HG03432 (cell line): ENCODE results near the gene IMPG1.

Experiments
- ATAC-seq: cut with Tn5 transposase; IDR thresholded peaks from one replicate; pipeline ENCODE4 v1.9.1; 2021; ENCODE audit warnings: mild to moderate bottlenecking, moderate library complexity; ENCODE audit not compliant: unreplicated experiment

Gene IMPG1

GRCh38 chr6:76072562-76072961 is at the start of gene IMPG1:
TSS of gene IMPG1 (minus strand) at chr6:76072662. CDS start at chr6:76072488, 174 bp downstream.
- no peak for ATAC-seq

GRCh38 chr6:76120302-76120701 is 47.8 kb upstream of the IMPG1 start:
- no peak for ATAC-seq

- no peak for ATAC-seq
Measured at GRCh38 chr6:76073281-76073680, 819 bp upstream of the IMPG1 start.

- ATAC-seq, result no peak
Measured at GRCh38 chr6:76057469-76057868, 15.0 kb downstream of the IMPG1 start.

GRCh38 chr6:76052314-76052713 is 20.1 kb downstream of the IMPG1 start:
- ATAC-seq, result no peak

GRCh38 chr6:76043690-76044089 is 28.8 kb downstream of the IMPG1 start:
- ATAC-seq, result no peak

GRCh38 chr6:76035713-76036112 is 36.7 kb downstream of the IMPG1 start:
- ATAC-seq, result no peak

- ATAC-seq, result no peak
Measured at GRCh38 chr6:76026101-76026500, 46.4 kb downstream of the IMPG1 start.

- no peak for ATAC-seq
Measured at GRCh38 chr6:76014626-76015530, 57.6 kb downstream of the IMPG1 start.

GRCh38 chr6:76004202-76004601 is 68.3 kb downstream of the IMPG1 start:
- ATAC-seq, result peak; percentile 82

- ATAC-seq, result no peak
Measured at GRCh38 chr6:76003686-76004085, 68.8 kb downstream of the IMPG1 start.

- no peak for ATAC-seq
Measured at GRCh38 chr6:76003113-76003512, 69.3 kb downstream of the IMPG1 start.

GRCh38 chr6:76000629-76001028 is 71.8 kb downstream of the IMPG1 start:
- peak; percentile 38 for ATAC-seq

- no peak for ATAC-seq
Measured at GRCh38 chr6:75997696-75998095, 74.8 kb downstream of the IMPG1 start.

- ATAC-seq, result no peak
Measured at GRCh38 chr6:75993236-75994162, 79.0 kb downstream of the IMPG1 start.

GRCh38 chr6:75991941-75992340 is 80.5 kb downstream of the IMPG1 start:
- no peak for ATAC-seq

- ATAC-seq, result no peak
Measured at GRCh38 chr6:75986935-75987334, 85.5 kb downstream of the IMPG1 start.

- ATAC-seq, result no peak
Measured at GRCh38 chr6:75975904-75976303, 96.6 kb downstream of the IMPG1 start.

GRCh38 chr6:75970093-75970492 is 102.4 kb downstream of the IMPG1 start:
- ATAC-seq, result no peak

- no peak for ATAC-seq
Measured at GRCh38 chr6:75968143-75968542, 104.3 kb downstream of the IMPG1 start.

GRCh38 chr6:75963569-75963968 is 108.9 kb downstream of the IMPG1 start:
- no peak for ATAC-seq

GRCh38 chr6:75952128-75952527 is 120.3 kb downstream of the IMPG1 start:
- ATAC-seq, result peak; percentile 51
